ENCODE results near the gene DNAJB8.

DNA sequence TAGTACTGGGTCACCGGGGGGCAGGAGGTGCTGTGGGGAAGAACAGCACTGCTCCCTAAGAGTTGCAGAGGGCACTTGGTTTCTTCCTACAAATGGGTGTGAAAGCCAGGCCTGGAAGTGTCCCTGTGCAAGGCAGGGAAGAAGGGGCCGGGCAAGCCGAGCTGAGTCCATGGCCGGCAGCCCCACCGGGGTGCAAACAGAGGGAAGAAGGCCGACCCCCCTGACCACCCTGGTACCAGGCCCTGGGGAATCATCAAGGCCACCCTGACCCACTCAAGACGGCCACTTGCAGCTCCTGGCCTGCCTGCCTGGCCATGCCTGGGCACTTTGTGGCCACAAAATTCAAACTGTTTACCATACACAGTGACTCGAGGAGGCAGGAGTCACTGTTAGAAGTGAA is 8.7 kb upstream of the DNAJB8 start:
- TF ChIP-seq POLR2AphosphoS5 (IDR thresholded peaks at IDR 0.05; ENCODE audit: borderline replicate concordance, low read depth, low read length): no peak
- TF ChIP-seq EZH2 (IDR thresholded peaks at IDR 0.05): no peak
